Testis (tissue), 2 donors: ENCODE results near the gene ANKRD11.

Experiments
- CTCF ChIP-seq, 3 experiments: fragments of 450-650 bp in 2 of 3; fragments of 200-600 bp in 1 of 3; sonication (generic) in 1 of 3; IDR thresholded peaks; one replicate each; pipeline ENCODE4 v1.5.1; 2016 to 2019; ENCODE audit warnings: antibody characterized with exemption in 3 of 3, mild to moderate bottlenecking in 2 of 3, moderate library complexity in 1 of 3
- POLR2A ChIP-seq: fragments of 450-650 bp; IDR thresholded peaks from one replicate; pipeline ENCODE4 v1.6.1; 2017; ENCODE audit warnings: antibody characterized with exemption, mild to moderate bottlenecking, moderate library complexity

- TF ChIP-seq POLR2A: no peak
- no peak for TF ChIP-seq CTCF (IDR thresholded peaks at IDR 0.05)
Observed at GRCh38 chr16:89359264-89360147, 130.9 kb downstream of the ANKRD11 start.
